Keratinocyte (primary cell): ENCODE results near the gene RFXANK. TPM values are rescaled to one million over a fixed set of nuclear protein-coding genes. Genes with fewer than 3 reads are reported as not detected.

ENCODE experiments used
- DNase-seq: peaks from one replicate; pipeline ENCODE4 v3.0.0-alpha.2; 2011; ENCODE audit warnings: low read depth, missing footprints, low spot score
- FAIRE-seq: peaks from 2 replicates; lab custom pipeline; 2011; peaks lifted over from hg19 to GRCh38; lab: Jason Lieb, UNC
- H2AFZ ChIP-seq: 2 replicates; pipeline ENCODE4 v1.6.0; 2012; ENCODE audit warnings: low read length, control low read depth, inconsistent platforms; ENCODE audit not compliant: control insufficient read depth
- H3K27ac ChIP-seq: 2 replicates; pipeline ENCODE4 v1.5.1; 2011; ENCODE audit warnings: low read length; ENCODE audit not compliant: control insufficient read depth, insufficient read depth
- H3K27me3 ChIP-seq: 3 replicates; pipeline ENCODE4 v1.6.0; 2011; ENCODE audit warnings: low read length; ENCODE audit not compliant: control insufficient read depth, insufficient read depth; ENCODE audit errors: extremely low read depth
- H3K36me3 ChIP-seq, 2 experiments: 2 replicates in 1 of 2; 3 replicates in 1 of 2; pipeline ENCODE4 v1.5.1; 2011; ENCODE audit warnings: low read length in 2 of 2, mild to moderate bottlenecking in 1 of 2; ENCODE audit not compliant: control insufficient read depth in 2 of 2, insufficient read depth in 2 of 2; ENCODE audit errors: extremely low read depth in 1 of 2
- H3K4me1 ChIP-seq: 3 replicates; pipeline ENCODE4 v1.5.1; 2011; ENCODE audit warnings: low read length; ENCODE audit not compliant: control insufficient read depth, insufficient read depth; ENCODE audit errors: extremely low read depth
- H3K4me2 ChIP-seq: 3 replicates; pipeline ENCODE4 v1.6.0; 2011; ENCODE audit warnings: low read depth, low read length; ENCODE audit not compliant: control insufficient read depth, insufficient read depth; ENCODE audit errors: extremely low read depth
- H3K4me3 ChIP-seq, 3 experiments: fragments of 200-600 bp in 1 of 3; sonication (generic) in 1 of 3; 2 replicates in 2 of 3; 3 replicates in 1 of 3; pipeline ENCODE4 v1.5.1; 2011 to 2016; ENCODE audit warnings: low read length in 3 of 3, mild to moderate bottlenecking in 3 of 3, control low read depth in 2 of 3, inconsistent platforms in 1 of 3, low read depth in 1 of 3, mixed read lengths in 1 of 3, mixed run types in 1 of 3, moderate library complexity in 1 of 3; ENCODE audit not compliant: control insufficient read depth in 2 of 3, insufficient read depth in 2 of 3; ENCODE audit errors: extremely low read depth in 1 of 3
- H3K79me2 ChIP-seq: 2 replicates; pipeline ENCODE4 v1.6.0; 2012; ENCODE audit warnings: low read length; ENCODE audit not compliant: control insufficient read depth, insufficient read depth
- H3K9ac ChIP-seq: 3 replicates; pipeline ENCODE4 v1.6.0; 2011; ENCODE audit warnings: low read length; ENCODE audit not compliant: control insufficient read depth, insufficient read depth; ENCODE audit errors: extremely low read depth
- H3K9me1 ChIP-seq: 3 replicates; pipeline ENCODE4 v1.6.0; 2011; ENCODE audit warnings: low read length; ENCODE audit not compliant: control insufficient read depth, insufficient read depth; ENCODE audit errors: extremely low read depth
- H3K9me3 ChIP-seq: 2 replicates; pipeline ENCODE4 v1.5.1; 2012; ENCODE audit warnings: low read depth, low read length; ENCODE audit not compliant: control insufficient read depth
- H4K20me1 ChIP-seq: 3 replicates; pipeline ENCODE4 v1.6.0; 2011; ENCODE audit warnings: low read length; ENCODE audit not compliant: control insufficient read depth, insufficient read depth; ENCODE audit errors: extremely low read depth
- EZH2 ChIP-seq: IDR thresholded peaks from one replicate; pipeline ENCODE4 v1.6.1; 2012; ENCODE audit warnings: inconsistent platforms, mild to moderate bottlenecking, low read length, moderate library complexity
- dilution Hi-C: fragments of 300-500 bp; cut with MboI; formaldehyde crosslinking; loops from one replicate; pipeline ENCODE4 v1.7.0; 2020; ENCODE audit warnings: low sequenced_read_pairs; ENCODE audit not compliant: extremely low pct_ligation_motif_present
- polyA plus RNA-seq, 5 experiments: library from polyadenylated mRNA; depleted of rRNA in 3 of 5; stranded (reverse) in 3 of 5; stranded (forward) in 1 of 5; unstranded in 1 of 5; fragments of >200 nt; gene quantifications; 1 replicate in 1 of 5; 2 replicates in 3 of 5; 3 replicates in 1 of 5; pipeline versions ENCODE4 v1.2.1 to v1.2.3, GENCODE V29; 2011 to 2012; ENCODE audit warnings: missing spikeins in 2 of 5, low read depth in 1 of 5, low replicate concordance in 1 of 5
- TF ChIP-seq, protein P1 (sequence below), 3 experiments: IDR thresholded peaks in 1 of 3; conservative IDR thresholded peaks in 1 of 3; optimal IDR thresholded peaks in 1 of 3; 2 replicates in 2 of 3; 3 replicates in 1 of 3; pipeline versions ENCODE3 to v1.5.1; 2011; ENCODE audit warnings: low read length in 3 of 3, mild to moderate bottlenecking in 3 of 3, moderate library complexity in 2 of 3, control low read depth in 1 of 3, inconsistent platforms in 1 of 3; ENCODE audit not compliant: insufficient read depth in 2 of 3; ENCODE audit errors: extremely low read depth in 1 of 3

RFXANK gene
- polyA plus RNA-seq, 1 donor (not counting 4 experiments of a cell fraction or from before 2014, with no cell fraction given) = 49.0 TPM

DNA sequence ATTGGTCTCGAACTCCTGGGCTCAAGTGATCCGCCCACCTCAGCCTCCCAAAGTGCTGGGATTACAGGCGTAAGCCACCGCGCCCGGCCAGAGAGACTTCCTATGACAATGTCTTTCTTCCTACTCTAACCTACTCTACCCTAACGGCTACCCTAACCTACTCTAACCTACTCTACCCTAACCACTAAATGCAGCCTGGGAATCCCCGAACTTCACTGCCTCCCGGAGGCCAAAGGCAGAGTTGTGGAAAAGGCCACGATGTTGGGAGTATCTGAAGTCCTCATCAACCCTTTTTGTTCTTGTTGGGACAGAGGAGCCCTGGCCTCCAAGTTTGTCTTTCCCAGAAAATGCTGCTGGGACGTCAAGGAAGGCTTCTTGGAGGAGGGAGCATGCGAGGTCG, 12.1 kb downstream of the RFXANK start:
- H3K9me1 ChIP-seq = no peaks in the 10 kb centered on the region
- no peak overlapping the region for H3K4me2 ChIP-seq
- DNase-seq = no peak
- no peak overlapping the region for H3K9ac ChIP-seq
- no peak for TF ChIP-seq EZH2
- TF ChIP-seq, protein P1, sequence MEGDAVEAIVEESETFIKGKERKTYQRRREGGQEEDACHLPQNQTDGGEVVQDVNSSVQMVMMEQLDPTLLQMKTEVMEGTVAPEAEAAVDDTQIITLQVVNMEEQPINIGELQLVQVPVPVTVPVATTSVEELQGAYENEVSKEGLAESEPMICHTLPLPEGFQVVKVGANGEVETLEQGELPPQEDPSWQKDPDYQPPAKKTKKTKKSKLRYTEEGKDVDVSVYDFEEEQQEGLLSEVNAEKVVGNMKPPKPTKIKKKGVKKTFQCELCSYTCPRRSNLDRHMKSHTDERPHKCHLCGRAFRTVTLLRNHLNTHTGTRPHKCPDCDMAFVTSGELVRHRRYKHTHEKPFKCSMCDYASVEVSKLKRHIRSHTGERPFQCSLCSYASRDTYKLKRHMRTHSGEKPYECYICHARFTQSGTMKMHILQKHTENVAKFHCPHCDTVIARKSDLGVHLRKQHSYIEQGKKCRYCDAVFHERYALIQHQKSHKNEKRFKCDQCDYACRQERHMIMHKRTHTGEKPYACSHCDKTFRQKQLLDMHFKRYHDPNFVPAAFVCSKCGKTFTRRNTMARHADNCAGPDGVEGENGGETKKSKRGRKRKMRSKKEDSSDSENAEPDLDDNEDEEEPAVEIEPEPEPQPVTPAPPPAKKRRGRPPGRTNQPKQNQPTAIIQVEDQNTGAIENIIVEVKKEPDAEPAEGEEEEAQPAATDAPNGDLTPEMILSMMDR (optimal IDR thresholded peaks at IDR 0.05 in 1 of 3, IDR thresholded peaks at IDR 0.05 in 1 of 3, conservative IDR thresholded peaks at IDR 0.05 in 1 of 3; ENCODE audit: extremely low read depth in 1 of 3, insufficient read depth in 2 of 3, low read length in 3 of 3) = no peak
- dilution Hi-C loops = no loop called here
- H3K27ac ChIP-seq = no peak overlapping the region
- H4K20me1 ChIP-seq = no peaks in the 10 kb centered on the region
- no peaks in the 10 kb centered on the region for H3K27me3 ChIP-seq
- H3K4me1 ChIP-seq = peaks cover 8% of the 10 kb centered on the region
- no peak overlapping the region for H2AFZ ChIP-seq
- no peaks in the 10 kb centered on the region for H3K9me3 ChIP-seq
- peaks cover 13% of the 10 kb centered on the region for H3K79me2 ChIP-seq
- FAIRE-seq = no peak
- H3K36me3 ChIP-seq = peaks cover 6 to 14% of the 10 kb centered on the region in 2 experiments
- H3K4me3 ChIP-seq = no peak overlapping the region

DNA sequence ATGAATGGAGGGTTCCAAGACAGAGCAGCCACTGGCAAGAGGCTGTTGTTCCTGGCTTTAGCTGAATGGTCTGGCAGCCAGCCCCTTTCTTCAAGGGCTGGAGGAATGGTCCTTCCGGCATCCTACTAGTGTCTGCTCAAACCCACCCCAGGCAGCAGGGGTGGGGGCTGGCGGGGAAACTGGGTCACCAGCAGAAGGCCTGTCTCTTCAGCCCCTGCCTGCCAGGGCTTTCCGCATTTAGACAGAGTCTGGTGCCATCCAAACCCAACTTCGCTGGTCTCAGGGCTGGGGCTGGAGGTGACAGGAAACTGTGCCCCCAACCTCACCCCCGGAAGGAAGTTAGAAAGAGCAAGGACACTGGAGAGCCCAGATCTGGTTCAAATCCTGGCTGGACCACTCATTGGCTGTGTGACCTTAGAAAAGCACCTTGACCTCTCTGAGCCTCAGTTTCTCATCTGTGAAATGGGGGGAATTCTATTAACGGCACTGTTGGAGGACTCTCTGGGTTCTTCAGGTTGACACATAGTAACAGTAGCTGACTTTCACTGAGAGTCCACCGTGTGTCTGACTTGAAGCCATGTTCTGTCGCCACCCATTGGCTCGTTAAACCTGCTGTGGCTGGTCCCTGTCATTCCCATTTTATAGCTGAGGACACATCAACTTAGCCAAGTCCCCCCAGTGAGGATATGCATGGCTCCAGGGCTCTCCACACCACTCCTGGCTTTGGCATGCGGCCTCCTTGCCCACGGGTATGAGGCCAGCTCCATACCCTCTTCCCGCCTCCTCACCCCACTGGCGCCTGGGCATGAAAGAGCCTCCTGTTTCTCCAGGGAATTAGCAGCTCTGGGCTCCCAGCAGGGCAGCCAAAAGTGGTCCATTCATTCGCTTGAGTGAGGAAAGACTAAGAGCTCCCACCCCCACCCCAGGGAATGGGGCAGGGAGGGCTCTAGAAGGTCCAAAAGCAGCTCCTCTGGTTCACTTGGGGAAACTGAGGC, 13.7 kb downstream of the RFXANK start:
- TF ChIP-seq, protein P1 (optimal IDR thresholded peaks at IDR 0.05 in 1 of 3, IDR thresholded peaks at IDR 0.05 in 1 of 3, conservative IDR thresholded peaks at IDR 0.05 in 1 of 3; ENCODE audit: extremely low read depth in 1 of 3, insufficient read depth in 2 of 3, low read length in 3 of 3) = no peak
- TF ChIP-seq EZH2 = no peak
- H3K9me3 ChIP-seq = no peaks in the 10 kb centered on the region
- peaks cover 4 to 13% of the 10 kb centered on the region in 2 experiments for H3K36me3 ChIP-seq
- no peak overlapping the region for H2AFZ ChIP-seq
- H3K4me1 ChIP-seq = peaks cover 8% of the 10 kb centered on the region
- H4K20me1 ChIP-seq = no peaks in the 10 kb centered on the region
- peaks cover 13% of the 10 kb centered on the region for H3K79me2 ChIP-seq
- FAIRE-seq (no peak), DNase-seq (no peak)
- H3K4me3 ChIP-seq = no peak overlapping the region
- no peak overlapping the region for H3K9ac ChIP-seq
- dilution Hi-C loops = no loop called here
- no peak overlapping the region for H3K27ac ChIP-seq
- H3K9me1 ChIP-seq = no peaks in the 10 kb centered on the region
- no peaks in the 10 kb centered on the region for H3K27me3 ChIP-seq
- no peak overlapping the region for H3K4me2 ChIP-seq
